Dermis blood vessel endothelial cell (primary cell): ENCODE measurements around the gene OLFML3. TPM values are rescaled to one million over a fixed set of nuclear protein-coding genes. Genes with fewer than 3 reads are reported as not detected.

Experiments used
- DNase-seq: peaks from one replicate; pipeline ENCODE4 v3.0.0; 2010
- total RNA-seq: library from RNA; depleted of rRNA; stranded (reverse); fragments of >200 nt; gene quantifications from 2 replicates; pipeline ENCODE4 v1.2.3, GENCODE V29; 2014

Gene OLFML3
- total RNA-seq, 1 donor from 2014 or later, result 7.3 TPM

DNA sequence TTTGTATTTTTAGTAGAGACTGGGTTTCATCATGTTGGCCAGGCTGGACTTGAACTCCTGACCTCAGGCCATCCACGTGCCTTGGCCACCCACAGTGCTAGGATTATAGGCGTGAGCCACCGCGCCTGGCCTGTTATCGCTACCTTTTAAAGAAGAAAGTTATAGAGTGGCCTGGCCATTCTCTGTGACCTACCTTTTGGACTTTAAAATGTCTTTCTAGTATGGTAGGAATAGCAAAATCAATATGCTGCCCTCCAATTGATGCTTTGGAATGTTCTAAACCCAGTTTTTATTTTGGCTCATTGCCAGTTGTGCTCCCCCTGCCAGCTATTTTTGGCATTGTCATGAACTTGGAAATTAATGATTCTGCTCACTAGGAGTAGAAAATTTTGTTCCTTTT lies 30.3 kb upstream of the OLFML3 start:
- DNase-seq, result peak; percentile 35

DNA sequence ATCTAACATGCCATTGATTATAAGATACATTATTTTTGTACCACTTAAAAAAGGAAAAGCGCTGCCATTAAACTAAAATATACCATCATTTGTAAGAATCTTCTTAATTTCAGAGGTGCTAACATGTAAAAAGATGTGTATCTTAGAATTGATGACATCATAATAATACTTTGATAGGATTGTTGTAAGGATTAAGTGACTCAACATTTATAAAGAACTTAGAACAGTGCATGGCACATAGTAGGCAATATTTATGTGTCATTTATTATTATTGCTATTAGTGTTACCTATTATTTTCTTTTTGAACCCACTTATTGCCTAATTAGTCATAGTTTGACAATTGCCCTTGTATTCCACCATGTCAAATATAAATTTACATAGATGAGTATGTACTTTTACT lies 28.4 kb upstream of the OLFML3 start:
- no peak for DNase-seq

DNA sequence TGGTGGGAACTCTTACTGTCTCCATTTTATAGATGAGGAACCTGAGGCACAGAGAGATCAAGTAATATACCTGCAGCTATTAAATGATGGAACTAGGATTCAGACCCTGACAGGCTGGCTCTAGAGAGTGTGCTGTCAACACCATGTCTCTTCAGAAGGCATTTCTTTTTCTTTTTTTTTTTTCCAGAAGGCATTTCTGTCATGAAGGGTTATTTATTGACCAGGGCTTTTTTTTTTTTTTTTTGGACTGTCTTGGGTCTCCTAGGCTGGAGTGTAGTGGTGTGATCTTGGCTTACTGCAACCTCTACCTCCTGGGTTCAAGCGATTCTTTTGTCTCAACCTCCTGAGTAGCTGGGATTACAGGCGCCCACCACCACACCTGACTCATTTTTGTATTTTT lies 27.6 kb upstream of the OLFML3 start:
- DNase-seq, result no peak

DNA sequence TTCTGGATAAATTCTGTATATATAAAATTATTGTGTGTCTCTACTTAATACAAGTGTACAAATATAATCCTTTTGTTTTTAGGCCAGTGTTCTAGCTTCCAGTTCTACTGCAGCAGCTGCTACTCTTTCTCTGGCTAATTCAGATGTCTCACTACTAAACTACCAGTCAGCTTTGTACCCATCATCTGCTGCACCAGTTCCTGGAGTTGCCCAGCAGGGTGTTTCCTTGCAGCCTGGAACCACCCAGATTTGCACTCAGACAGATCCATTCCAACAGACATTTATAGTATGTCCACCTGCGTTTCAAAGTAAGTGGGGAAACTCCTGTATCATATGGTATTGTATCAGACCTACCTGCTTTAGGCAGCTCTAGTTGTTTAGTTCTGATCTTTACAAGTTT lies 21.3 kb upstream of the OLFML3 start:
- DNase-seq, result no peak

DNA sequence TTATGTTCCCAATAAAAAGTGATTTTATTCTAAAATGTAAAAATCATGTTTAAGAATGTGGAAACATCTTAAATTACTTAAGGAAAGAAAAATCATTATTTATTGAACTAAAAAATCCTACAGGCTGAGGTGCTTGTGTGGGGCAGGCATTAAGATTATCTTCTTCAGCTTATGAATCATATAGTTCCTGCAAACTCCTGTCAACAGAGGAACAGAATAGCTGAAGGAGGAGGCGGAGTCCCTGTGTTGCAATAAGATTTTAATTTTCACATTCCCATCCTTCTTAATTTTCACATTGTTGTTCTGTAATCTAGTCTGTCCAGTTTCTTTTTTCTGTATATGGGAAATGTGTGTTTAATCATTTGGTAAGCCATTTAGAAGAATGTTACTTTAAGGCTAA lies 20.6 kb upstream of the OLFML3 start:
- no peak for DNase-seq

DNA sequence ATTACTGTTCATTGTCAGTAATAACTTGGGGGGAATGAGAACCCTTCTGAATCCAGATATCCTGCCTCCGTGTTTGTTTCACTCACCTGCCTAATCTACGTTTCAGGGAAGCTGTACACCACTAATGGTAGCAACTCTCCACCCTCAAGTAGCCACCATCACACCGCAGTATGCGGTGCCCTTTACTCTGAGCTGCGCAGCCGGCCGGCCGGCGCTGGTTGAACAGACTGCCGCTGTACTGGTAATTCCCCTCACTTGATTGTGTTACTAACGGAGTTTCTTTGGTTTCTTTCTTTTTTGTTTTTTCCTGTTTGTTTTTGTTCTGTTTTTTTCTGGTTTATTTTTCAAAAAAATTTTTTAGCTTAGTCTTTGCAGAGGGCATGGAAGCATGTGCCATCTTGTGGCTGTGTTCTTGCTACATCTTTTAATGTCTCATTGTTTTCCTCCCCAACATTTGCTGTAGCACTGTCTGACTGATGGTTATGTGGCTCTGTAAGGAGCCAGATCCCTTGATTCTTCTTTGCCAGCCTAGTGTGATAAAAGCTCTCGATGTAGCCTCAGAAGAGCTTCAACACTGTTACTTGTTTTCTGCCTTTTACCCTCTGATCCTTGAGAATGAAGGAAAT lies 15.9 kb upstream of the OLFML3 start:
- peak; percentile 28 for DNase-seq

DNA sequence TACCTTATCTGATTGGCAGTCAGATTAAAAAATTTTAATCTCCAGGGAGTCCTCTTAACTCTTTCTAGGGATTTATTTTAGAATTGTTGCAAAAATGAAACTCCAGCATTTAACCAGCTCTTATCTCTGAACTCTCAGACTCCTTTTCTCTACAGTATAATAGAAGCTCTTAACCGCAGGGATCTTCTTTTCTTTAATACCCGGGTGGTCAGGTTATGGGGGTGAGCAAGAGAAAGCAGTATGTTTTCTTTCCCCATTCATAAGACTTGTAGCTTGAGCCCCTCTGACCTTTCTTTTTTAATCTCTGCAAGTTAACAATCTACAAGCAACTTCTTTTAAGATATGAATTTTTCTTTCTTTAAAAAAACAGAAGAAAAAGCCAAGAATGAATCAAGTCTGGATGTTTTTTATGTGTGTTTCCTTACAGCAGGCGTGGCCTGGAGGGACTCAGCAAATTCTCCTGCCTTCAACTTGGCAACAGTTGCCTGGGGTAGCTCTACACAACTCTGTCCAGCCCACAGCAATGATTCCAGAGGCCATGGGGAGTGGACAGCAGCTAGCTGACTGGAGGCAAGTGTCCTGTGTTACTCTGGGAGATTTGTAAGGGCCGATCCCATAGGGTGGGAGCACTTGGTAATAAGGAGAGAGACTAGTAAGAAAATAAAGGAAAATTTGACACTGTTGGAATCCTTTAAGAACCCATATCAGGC lies 13.4 kb upstream of the OLFML3 start:
- DNase-seq, result no peak

DNA sequence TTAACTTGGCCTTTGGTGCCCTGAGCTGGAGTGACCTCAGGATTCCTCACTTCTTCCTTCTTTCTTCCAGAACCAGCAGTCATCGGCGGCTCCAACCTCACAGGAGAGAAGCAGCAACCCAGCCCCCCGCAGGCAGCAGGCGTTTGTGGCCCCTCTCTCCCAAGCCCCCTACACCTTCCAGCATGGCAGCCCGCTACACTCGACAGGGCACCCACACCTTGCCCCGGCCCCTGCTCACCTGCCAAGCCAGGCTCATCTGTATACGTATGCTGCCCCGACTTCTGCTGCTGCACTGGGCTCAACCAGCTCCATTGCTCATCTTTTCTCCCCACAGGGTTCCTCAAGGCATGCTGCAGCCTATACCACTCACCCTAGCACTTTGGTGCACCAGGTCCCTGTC lies 6.3 kb upstream of the OLFML3 start:
- DNase-seq, result no peak

DNA sequence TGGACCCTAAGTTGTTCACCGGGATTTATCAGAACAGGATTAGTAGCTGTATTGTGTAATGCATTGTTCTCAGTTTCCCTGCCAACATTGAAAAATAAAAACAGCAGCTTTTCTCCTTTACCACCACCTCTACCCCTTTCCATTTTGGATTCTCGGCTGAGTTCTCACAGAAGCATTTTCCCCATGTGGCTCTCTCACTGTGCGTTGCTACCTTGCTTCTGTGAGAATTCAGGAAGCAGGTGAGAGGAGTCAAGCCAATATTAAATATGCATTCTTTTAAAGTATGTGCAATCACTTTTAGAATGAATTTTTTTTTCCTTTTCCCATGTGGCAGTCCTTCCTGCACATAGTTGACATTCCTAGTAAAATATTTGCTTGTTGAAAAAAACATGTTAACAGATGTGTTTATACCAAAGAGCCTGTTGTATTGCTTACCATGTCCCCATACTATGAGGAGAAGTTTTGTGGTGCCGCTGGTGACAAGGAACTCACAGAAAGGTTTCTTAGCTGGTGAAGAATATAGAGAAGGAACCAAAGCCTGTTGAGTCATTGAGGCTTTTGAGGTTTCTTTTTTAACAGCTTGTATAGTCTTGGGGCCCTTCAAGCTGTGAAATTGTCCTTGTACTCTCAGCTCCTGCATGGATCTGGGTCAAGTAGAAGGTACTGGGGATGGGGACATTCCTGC lies 3.9 kb upstream of the OLFML3 start:
- peak; percentile 63 for DNase-seq

DNA sequence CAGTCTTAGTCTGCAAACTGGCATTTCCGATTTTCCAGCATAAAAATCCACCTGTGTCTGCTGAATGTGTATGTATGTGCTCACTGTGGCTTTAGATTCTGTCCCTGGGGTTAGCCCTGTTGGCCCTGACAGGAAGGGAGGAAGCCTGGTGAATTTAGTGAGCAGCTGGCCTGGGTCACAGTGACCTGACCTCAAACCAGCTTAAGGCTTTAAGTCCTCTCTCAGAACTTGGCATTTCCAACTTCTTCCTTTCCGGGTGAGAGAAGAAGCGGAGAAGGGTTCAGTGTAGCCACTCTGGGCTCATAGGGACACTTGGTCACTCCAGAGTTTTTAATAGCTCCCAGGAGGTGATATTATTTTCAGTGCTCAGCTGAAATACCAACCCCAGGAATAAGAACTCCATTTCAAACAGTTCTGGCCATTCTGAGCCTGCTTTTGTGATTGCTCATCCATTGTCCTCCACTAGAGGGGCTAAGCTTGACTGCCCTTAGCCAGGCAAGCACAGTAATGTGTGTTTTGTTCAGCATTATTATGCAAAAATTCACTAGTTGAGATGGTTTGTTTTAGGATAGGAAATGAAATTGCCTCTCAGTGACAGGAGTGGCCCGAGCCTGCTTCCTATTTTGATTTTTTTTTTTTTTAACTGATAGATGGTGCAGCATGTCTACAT lies 2.5 kb upstream of the OLFML3 start:
- DNase-seq, result peak; percentile 87

DNA sequence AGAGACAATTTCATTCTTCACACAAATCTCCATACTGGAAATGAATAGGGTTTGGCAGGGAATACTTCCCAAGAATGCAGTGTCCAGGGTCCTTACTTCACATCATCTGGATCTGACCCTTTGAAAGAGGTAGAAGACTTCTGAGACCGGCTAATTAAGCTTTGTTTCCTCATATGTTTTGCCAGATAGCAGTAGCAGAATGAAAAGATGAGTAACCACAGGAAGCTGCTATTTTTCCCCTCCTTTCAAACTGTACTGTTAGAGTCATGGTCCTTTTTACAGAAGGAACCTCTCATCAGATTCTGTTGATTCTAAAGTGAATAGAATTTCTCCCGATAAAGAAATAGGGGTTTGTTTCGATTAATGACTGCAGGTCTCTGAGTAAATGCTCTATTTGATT lies 1.4 kb upstream of the OLFML3 start:
- DNase-seq, result peak; percentile 29

DNA sequence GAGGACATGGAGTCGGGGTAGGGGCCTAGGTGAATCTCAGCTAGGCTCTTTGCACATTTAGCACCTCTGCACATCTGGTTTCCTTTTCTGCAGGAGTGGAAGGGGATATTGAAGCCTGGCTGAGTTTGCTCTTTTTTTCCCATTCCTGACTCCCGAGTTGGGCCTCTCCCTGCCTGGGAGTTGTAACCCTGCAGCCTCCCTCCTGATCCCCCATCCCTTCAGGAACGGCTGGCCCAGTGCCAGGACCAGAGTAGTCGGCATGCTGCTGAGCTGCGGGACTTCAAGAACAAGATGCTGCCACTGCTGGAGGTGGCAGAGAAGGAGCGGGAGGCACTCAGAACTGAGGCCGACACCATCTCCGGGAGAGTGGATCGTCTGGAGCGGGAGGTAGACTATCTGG lies 836 bp downstream of the OLFML3 start:
- DNase-seq, result peak; percentile 22

DNA sequence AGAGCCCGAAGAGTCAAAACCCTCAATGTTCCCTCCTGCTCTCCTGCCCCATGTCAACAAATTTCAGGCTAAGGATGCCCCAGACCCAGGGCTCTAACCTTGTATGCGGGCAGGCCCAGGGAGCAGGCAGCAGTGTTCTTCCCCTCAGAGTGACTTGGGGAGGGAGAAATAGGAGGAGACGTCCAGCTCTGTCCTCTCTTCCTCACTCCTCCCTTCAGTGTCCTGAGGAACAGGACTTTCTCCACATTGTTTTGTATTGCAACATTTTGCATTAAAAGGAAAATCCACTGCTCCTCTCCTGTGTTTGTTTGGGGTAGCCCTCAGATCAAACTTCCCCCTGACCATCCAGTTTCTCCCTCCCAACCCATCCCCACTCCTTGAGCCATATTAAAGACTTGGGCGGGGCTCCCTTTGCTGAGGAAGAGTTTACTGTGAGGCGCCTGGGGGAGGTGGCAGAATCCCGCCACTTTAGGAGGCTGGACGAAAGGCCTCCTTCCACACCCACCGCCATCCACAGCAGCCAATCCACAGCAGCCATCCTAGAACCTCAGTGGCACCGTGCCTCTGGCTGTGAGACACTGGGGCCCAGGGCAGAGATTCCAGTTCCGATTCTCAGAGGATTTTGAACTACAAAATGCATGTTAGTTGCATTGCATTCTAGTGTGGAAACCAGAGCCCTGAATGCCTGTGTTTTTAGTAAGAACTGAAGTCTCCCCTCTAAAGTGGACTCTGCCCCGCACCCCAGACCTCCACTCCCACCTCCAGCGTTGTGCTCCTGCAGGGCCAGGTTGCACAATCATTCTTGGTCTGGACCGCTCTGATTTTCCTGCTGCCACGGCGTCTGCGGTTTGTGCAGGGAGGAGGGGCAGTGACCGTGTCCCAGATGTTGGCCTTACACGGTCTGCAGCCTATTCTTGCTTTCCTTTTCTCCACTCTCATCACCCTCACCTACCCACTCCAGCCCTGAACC lies 3.0 kb downstream of the OLFML3 start:
- DNase-seq, result no peak

DNA sequence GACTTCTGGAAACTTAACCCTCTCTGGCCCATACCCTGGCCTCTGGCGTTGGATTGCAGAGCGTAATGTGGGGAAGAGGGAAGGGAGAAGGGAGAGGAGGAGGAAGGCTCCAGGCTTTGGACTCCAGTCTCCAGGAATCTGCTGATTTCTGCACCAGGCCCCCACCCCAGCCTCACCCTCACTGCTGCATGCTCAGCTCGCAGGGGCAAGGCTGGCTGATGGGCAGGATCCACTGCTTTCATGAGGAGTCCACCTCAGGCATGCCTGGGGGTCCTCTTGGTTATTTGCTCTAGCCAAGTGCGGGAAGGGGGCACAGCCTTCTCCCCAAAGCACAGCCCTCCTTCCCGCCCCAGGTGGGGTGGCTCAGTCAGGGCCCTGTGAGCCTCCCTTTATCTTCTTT lies 3.7 kb downstream of the OLFML3 start:
- no peak for DNase-seq

DNA sequence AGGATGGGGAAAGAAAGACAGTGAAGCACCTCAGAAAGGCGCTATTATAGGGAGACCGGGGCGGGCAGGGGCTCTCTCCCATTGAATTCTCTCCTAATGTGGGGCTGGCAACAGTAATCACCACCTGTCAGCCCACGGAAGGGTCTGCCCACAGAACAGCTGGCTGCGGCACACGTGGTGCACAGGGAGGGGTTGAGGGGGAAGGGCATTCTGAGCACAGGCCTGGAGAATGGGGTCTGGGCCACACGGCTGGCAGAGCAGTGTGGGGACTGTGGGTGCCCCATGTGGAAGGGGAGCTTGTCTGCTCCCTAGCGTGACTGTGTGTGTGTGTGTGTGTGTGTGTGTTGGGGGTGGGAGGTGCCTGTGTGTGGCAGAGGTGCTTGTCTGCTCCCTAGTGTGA lies 4.1 kb downstream of the OLFML3 start:
- no peak for DNase-seq

DNA sequence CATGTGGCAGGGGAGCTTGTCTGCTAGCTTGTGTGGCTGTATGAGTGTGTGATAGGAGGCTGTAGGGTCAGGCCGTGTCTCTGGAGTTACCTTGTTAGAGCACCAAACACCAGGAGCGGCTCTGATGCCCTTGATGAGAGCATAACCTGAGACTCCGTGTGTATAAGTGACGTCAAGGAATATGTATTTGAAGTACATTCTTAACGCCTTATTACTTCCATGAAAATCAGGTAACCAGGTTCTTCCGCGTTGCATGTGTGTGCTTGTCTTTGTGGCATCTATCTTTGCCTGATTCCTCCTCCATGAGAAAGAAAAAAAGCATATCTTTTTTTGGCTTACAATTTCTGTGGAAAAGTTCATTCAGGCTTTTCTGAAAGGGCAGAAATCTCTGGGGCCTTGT lies 4.6 kb downstream of the OLFML3 start:
- DNase-seq, result no peak

DNA sequence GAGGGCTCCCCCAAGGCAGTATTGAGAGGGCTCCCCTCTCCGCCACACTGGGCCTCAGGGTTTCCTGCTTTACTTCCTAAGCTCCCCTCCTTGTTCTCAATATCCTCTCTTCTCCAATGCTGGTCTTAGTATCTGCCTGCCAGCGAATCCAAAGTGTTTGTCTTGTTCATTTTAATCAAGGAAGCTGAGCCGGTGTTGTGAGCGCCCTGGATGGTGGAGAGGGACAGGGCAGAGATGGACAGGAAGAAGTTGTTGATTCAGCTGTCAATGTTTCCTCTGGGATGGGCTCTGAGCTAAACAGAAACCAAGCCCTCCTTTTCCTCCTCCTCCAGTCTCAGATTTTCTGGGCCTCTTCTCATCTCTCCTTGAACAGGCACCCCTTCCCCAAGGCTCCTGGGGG lies 5.4 kb downstream of the OLFML3 start:
- peak; percentile 83 for DNase-seq

DNA sequence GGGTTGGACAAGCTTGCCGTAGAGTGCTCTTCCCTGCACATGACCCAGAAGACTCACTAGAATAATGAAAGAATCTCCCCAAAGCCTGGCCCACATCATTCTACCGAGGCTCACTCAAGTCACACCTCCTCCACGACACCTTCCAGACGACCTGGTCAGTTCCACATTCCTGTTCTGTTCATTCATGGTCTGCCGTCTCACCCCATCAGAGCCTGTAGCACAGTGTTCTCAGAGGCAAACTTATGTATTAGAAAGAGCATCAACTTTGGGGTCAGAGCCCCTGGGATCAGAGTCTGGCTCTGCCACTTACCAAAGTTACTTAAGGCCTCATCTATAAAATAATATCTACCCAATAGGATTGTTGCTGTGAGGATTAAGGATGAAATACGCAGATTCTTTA lies 7.5 kb downstream of the OLFML3 start:
- no peak for DNase-seq

DNA sequence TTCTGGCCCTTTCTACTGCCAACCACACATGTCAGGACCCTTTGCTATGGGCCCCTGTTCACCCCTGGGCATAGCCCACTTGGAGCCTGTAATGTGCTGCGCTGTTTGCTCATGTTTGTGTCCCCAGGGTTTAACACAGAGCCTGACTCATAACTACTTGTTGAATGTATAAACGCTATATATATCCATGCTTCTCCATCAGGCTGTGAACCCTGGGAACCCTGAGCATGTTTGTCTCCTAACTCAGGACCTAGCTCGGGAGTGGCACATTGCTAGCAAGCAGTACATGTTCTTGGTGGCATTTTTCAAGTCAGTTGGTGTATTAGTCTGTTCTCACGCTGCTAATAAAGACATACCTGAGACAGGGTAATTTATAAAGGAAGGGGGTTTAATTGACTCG lies 8.0 kb downstream of the OLFML3 start:
- no peak for DNase-seq

DNA sequence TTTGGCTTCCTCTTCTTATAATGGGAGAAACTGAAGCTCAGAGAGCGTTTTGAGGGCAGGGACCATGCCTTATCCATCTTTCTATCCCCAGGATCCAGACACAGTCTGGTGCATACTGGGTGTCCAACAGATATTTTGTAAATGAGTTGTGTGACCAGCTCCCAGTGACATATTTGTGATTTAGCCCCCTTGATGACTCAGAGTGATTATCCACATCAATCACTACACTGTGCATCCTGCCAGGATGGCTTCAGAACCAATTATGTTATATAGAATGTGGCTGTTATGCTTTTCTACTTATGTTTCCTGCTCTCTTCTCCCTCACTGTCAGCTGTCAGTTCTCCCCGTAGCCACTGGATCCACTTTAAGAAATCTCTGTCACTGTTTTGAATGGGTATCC lies 11.3 kb downstream of the OLFML3 start:
- DNase-seq, result no peak

DNA sequence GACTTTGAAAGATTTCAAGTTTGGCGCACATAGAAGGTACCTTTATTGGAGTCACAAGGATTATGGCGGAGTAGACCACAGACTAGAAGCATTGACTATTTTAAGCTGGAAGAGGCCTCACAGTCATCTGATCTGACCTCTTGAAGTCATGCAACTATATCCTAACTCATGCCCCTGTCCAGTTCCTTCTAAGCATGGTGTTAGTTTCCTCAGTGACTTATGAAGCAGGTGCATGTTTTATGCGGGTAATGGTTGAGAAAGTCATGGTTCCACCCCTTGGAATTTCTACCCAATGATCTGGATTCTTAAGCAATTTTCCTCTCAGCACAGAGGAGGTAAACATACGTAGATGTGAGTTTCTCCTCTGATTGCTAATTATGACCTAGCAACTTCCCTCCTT lies 11.7 kb downstream of the OLFML3 start:
- no peak for DNase-seq

DNA sequence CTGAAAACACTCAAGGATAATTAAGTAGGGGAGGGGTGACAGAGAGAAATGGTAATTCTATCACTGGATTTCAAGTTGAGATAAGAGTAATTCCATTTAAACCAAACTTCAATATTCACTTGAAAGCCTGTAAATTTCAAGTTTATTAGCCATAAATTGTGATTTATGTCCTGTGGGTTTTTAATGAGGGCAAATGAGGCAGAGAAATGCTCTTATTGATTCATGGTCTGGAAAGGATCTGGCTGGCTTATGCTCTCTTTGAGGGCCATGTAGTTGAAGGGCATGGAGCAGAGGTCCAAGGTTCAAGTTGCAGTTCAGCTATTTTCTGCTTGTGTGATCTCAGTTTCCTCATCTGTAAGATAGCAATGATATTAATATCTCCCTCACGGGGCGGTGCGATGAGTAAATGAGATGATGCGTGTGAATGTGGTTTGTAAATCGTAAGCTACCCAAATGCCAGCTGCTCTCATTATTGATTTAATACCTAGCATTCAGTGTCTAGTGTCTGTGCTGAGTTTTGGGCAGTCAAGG lies 12.3 kb downstream of the OLFML3 start:
- DNase-seq, result no peak
